C4-2B (cell line): ENCODE data around the gene ZNF701.

ENCODE experiments used
- ZFX ChIP-seq: fragments of 450-650 bp; IDR thresholded peaks from 2 replicates; pipeline ENCODE4 v1.6.1; 2017
- TF ChIP-seq, protein P1 (sequence below): fragments of 450-650 bp; conservative IDR thresholded peaks from 2 replicates; pipeline ENCODE4 v1.5.1; 2017; ENCODE audit warnings: mild to moderate bottlenecking

DNA sequence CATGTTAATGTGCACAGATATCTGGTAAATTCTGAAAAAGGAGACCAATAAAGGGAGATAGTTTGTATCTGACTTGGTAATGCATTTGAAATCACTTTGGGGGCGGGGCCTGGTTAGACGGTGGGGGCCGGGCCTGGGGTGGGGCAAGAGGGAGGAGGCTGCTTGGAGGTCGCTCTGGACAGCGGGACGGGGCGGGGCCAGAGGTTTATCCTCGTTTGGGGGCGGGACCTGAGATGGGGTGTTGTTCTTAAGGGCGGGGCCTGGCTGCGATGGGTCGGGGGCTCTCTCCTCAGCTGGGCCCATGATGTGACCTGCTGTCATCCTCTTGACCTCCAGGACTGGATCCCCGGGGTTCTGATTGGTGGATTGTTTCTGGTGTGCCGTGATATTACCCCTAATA lies 47.5 kb upstream of the ZNF701 start:
- TF ChIP-seq, protein P1, sequence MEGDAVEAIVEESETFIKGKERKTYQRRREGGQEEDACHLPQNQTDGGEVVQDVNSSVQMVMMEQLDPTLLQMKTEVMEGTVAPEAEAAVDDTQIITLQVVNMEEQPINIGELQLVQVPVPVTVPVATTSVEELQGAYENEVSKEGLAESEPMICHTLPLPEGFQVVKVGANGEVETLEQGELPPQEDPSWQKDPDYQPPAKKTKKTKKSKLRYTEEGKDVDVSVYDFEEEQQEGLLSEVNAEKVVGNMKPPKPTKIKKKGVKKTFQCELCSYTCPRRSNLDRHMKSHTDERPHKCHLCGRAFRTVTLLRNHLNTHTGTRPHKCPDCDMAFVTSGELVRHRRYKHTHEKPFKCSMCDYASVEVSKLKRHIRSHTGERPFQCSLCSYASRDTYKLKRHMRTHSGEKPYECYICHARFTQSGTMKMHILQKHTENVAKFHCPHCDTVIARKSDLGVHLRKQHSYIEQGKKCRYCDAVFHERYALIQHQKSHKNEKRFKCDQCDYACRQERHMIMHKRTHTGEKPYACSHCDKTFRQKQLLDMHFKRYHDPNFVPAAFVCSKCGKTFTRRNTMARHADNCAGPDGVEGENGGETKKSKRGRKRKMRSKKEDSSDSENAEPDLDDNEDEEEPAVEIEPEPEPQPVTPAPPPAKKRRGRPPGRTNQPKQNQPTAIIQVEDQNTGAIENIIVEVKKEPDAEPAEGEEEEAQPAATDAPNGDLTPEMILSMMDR: no peak
- TF ChIP-seq ZFX: no peak
